Activated CD8-positive, alpha-beta memory T cell treated with anti-CD3 and anti-CD28 coated beads, Interleukin-2, amount 50 U/mL, for 4 hours (primary cell): ENCODE data around the gene VPS18.

Source experiments
- DNase-seq: peaks from one replicate; pipeline ENCODE4 v3.0.0-alpha.2; 2020

VPS18 gene

GRCh38 chr15:40940296-40940801 lies 46.1 kb downstream of the VPS18 start:
- DNase-seq, result no peak

- no peak for DNase-seq
Measured at GRCh38 chr15:40941068-40941527, 46.8 kb downstream of the VPS18 start.

DNA sequence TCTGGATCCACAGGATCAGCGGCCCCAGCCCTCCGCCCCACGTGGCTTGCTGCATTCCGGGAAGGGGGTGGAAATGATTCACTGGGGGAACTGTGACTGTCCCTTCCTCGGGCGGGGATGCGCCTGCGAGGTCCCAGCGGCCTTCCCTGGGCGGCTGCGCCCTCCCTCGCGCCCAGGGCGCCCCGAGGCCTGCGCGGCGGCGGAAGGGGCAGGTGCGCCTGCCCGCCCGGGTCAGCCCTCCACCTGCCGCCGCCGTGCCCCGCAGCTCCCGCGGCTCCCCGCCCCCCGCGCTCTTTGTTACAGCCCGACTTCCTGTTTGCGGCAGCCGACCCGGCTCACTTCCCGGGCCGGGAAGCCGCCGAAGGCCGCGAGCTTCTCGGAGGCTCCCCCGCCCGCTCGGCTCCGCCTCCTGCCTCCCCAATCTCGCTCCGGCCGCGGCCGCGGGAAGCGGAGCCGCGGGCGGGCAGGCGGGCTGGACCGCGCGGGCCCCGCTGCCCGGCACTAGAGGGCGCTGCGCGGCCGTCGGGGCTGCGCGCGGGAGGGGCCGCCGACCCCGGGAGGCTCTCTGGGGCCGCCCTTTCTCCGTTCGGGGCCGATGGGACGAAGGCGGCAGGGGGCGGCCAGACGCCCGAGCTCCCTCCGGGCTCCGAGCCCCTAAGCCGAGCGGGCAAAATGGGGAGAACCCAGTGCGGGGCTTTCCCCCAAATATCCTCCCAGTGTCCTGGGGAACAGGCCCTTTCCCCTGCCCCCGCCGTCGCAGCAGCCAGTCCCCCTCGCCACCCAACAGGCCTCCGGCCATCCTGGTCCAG lies 47.5 kb downstream of the VPS18 start:
- peak; percentile 60 for DNase-seq

DNA sequence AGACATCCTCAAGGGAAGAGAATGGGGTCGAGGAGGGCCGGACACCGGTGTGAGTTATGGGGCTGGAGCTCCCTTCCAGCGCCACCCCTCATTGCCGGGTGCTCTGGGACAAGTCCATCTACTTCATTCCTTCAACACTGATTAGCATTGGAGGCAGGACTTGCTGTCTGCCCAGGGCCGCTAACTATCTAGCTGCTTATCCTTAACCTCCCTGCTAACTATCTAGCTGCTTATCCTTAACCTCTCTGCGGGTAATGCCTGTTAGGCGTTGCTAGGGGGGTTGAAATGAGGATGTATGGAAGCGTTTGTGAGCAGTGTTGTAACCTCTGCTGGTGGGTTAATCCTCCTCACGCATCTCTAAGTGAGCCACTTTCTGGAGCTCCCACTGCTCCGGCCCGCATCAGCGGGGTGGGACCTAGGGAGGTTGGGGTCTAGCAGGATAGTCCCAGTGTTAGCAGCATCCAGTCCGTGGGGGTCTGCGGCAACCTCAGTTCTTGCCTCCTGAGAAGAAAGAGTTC lies 48.1 kb downstream of the VPS18 start:
- DNase-seq, result no peak

DNA sequence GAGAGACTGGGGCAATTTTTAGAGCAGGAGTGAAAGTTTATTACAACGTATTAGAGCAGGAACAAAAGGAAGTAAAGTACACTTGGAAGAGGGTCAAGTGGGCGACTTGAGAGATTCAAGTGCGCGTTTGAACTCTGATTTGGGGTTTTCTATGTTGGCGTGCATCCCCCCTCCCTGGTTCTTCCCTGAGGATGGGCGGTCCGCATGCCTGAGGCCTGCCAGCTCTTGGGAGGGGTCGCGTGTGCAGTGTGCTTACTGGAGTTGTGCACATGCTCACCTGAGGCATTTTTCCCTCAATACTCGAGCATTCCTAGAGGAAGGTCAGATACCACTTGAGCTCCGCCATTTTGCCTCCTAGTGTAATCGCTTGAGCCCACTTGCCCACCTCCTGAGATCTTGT lies 48.6 kb downstream of the VPS18 start:
- DNase-seq, result no peak

DNA sequence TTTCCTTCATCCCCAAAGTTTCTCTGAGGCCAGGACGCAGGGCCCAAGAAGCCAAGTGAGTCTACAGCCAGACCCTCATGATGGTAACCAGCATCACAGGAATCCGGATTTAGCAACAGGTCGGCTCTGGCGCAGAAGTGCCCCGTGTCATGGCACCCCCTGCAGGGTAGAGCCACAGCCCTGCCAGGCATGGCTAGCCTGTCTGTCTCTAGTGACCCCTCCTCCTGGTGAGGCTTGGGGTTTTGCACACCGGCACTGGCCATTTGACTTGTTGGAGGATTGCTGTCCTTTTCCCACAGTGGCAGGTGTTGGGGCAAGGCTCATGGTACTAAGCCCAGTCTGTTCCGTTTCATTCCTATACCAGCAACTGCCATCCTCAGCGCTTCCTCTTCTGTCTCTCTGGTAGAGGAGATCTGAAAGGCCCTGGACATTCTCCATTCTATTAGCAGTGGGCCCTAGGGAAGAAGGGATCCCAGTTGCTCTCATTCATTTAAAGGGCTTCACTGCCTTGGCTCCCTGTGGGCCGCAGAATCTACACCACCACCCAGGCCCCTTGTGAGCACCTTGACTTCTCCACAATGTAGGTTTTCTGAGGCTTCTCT lies 49.6 kb downstream of the VPS18 start:
- DNase-seq, result no peak

DNA sequence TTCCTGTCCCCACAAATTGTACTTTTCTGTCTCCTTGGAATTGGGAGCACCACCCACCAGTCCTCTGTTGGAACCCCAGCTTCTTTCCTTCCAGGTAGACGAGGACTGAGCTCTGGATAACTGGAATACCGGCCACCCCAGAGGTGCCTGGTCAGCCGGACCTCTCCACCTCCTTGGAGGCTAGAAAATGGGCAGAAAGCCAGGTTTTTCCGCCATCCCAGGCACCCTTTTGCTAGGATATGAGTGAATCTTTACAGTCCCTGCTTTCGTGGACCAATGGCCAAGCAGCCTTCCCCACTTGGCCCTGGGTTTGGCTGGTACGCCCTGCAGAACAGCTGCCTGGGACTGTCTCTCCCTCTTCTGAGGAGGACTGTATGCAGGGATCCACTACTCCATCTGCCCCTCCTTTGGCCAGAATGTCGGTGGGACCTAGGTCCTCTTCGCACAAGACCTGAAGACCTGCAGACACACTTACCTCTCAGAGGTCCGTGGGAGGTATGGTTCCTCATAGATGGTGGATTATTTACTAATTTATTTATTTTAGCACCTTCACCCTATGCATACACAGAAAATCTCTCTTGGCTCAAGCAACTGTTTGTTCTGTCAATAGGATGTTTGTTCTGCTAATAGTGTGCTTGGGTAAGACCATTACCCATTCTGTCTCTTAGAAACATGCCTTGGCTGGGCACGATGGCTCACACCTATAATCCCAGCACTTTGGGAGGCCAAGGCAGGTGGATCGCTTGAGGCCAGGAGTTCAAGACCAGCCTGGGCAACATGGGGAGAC lies 50.5 kb downstream of the VPS18 start:
- DNase-seq, result no peak

DNA sequence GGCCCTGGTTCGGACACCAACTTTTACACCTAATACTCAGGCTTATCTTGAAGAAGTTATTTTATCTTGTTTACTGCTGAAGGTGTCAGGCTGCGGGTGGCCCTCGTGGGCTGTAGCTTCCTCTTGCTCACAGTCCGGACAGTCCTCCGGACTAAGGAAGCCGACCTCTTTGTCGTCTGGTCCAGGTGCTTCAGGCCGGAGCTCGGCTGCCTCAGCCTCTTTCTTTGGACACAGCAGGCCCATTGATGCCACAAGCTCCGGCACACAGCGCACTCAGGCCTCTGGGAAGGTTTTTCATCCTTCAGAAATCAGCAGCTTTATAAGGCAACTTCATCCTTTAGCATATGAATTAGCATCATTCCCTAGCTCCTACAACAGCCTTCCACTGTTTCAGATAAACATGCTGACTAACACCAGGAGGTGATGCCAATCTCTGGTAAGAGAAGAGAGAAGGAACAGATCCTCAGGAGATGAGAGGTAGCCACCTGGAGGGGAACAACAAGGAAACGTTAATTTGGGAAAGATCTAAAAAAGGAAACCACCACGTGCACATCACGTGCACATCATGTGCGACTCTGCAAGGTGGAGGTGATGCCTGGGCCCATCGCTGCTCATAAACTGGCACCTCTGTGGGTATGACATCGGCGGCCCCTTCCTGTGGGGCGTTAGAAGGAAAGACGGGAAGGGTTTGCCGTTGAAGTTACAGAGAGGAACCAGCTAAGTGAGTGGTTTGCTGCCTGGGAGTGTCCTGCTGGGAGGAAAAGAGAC lies 54.6 kb downstream of the VPS18 start:
- no peak for DNase-seq

- no peak for DNase-seq
Measured at GRCh38 chr15:40949756-40950207, 55.5 kb downstream of the VPS18 start.

- no peak for DNase-seq
Measured at GRCh38 chr15:40951764-40952163, 57.5 kb downstream of the VPS18 start.

- DNase-seq, result no peak
Measured at GRCh38 chr15:40952301-40952900, 58.2 kb downstream of the VPS18 start.

GRCh38 chr15:40952901-40953712 lies 58.9 kb downstream of the VPS18 start, which contains the start of gene CHAC1:
Gene CHAC1 (plus strand): TSS chr15:40953471. CDS start chr15:40953584, 113 bp downstream.
- peak; percentile 97 for DNase-seq
